Activated CD8-positive, alpha-beta memory T cell treated with anti-CD3 and anti-CD28 coated beads for 1 hour (primary cell): Measurements from ENCODE around the gene UBL5.

Experiments used
- DNase-seq, 2 donors: peaks; one replicate each; pipeline ENCODE4 v3.0.0-alpha.2; 2020; ENCODE audit warnings: low read depth in 1 of 2; ENCODE audit errors: extremely low read depth in 1 of 2

Gene UBL5

DNA sequence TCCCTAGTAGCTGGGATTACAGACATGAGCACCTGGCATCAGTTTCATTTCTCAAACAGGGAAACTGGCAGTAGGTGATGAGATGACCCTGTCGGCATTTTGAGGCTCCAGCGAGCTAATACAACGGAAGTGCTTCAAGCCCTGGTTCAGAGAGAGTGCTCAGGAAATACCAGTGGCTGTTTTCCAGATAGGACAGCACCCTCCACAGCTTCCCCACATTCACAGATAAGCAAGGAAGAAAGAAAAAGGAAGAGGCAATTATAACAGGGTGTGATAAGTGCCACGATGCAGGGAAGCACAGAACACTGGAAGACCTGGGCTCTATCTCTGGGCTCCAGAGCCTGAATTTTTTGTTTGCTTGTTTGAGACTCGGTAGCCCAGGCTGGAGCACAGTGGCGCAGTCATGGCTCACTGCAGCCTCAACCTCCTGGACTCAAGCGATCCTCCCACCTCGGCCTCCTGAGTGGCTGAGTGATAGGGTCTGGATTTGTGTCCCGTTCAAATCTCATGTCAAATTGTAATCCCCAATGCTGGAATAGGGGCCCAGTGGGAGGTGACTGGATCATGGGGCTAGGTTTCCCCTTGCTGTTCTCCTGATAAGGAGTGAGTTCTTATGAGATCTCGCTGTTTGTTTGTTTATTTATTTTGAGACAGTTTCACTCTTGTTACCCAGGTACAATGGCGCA lies 50.9 kb downstream of the UBL5 start:
- no peak for DNase-seq
